Adrenal gland (tissue), 12 donors: ENCODE data around the gene CHTF18. TPM values are rescaled to one million over a fixed set of nuclear protein-coding genes. Genes with fewer than 3 reads are reported as not detected.

Source experiments
- DNase-seq, 7 donors: peaks; one replicate each; pipeline ENCODE4 v3.0.0-alpha.2; 2019 to 2020
- H3K27ac ChIP-seq, 5 donors: fragments of 200-600 bp; sonication (generic) in 4 of 5; 1 replicate in 3 of 5; 2 replicates in 2 of 5; pipeline versions ENCODE4 v1.5.1 to v1.8.0; 2016 to 2020; ENCODE audit warnings: mild to moderate bottlenecking in 1 of 5
- H3K27me3 ChIP-seq: fragments of 200-600 bp; 2 replicates; pipeline ENCODE4 v1.8.0; 2021
- H3K36me3 ChIP-seq, 2 donors: fragments of 200-600 bp; replicated peaks in 1 of 2; 1 replicate in 1 of 2; 2 replicates in 1 of 2; pipeline versions ENCODE4 v1.5.1 to v1.8.0; 2018 to 2022
- H3K4me1 ChIP-seq, 2 donors: fragments of 200-600 bp; replicated peaks in 1 of 2; 1 replicate in 1 of 2; 2 replicates in 1 of 2; pipeline versions ENCODE4 v1.5.1 to v1.8.0; 2018 to 2021
- H3K4me3 ChIP-seq, 4 donors: fragments of 200-600 bp; sonication (generic) in 3 of 4; one replicate each; pipeline ENCODE4 v1.5.1; 2016 to 2018
- H3K9me3 ChIP-seq, 3 donors: fragments of 200-600 bp; sonication (generic) in 1 of 3; replicated peaks in 1 of 3; 1 replicate in 2 of 3; 2 replicates in 1 of 3; pipeline versions ENCODE4 v1.5.1 to v1.8.0; 2016 to 2021
- CTCF ChIP-seq, 6 experiments: fragments of 450-650 bp in 4 of 6; fragments of 200-600 bp in 2 of 6; sonication (generic) in 1 of 6; IDR thresholded peaks; 1 replicate in 5 of 6; 2 replicates in 1 of 6; pipeline versions ENCODE4 v1.5.1 to v1.8.0; 2016 to 2021; ENCODE audit warnings: antibody characterized with exemption in 6 of 6, mild to moderate bottlenecking in 2 of 6, moderate library complexity in 1 of 6
- POLR2A ChIP-seq, 2 donors: fragments of 450-650 bp; IDR thresholded peaks; one replicate each; pipeline ENCODE4 v1.6.1; 2017; ENCODE audit warnings: antibody characterized with exemption in 2 of 2, mild to moderate bottlenecking in 2 of 2, moderate library complexity in 1 of 2
- WGBS, 4 donors: extraction: QIAGEN DNeasy Blood & Tissue Kit in 2 of 4; methylation state at CpG; one replicate each; pipeline versions ENCODE4 v1.1.5 to v1.1.7; 2013 to 2017; 5-methylcytosine and 5-hydroxymethylcytosine counted together
- intact Hi-C, 2 donors: fragments of 100-400 bp; cut with DNase I; formaldehyde crosslinking; loops; one replicate each; pipeline versions ENCODE4 v1.14.1 to v1.15.0; 2022 to 2023
- polyA plus RNA-seq, 3 donors: library from polyadenylated mRNA; stranded (reverse); fragments of 200-250 nt in 2 of 3; fragments of 350-450 nt in 1 of 3; fragmentation: Illumina TruSeq in 1 of 3; extraction: RNeasy Lipid Tissue Mini Kit (QIAGEN cat#74804) in 1 of 3; gene quantifications; one replicate each; pipeline ENCODE4 v1.2.3, GENCODE V29; 2013 to 2014
- total RNA-seq, 9 donors: library from RNA; depleted of rRNA in 4 of 9; stranded (reverse); fragments of >200 nt in 4 of 9; fragments of 120-200 nt in 1 of 9; fragmentation: NEBNext Ultra II Directional in 1 of 9; extraction: Animal tissue kit (Norgen Biotek cat#: 25700) in 1 of 9; gene quantifications; one replicate each; pipeline versions ENCODE4 v1.1.0 to v1.2.4, GENCODE V29; 2013 to 2023
- donor health status: healthy with polysubstance abuse.
- donor health status: Bipolar disorder and iron deficiency.
- donor health status: DM: yes; HTN: yes; CAD: no.
- donor health status: DM: no; HTN: no; CAD: no.
- donor health status: DM: no; HTN: no; CAD: no.
- donor health status: DM: yes; HTN: yes; CAD: no.

The CHTF18 gene
- total and polyA plus RNA-seq, 12 donors = 0.29 to 69.8 (median 11.4) TPM

GRCh38 chr16:766820-767640 is 21.4 kb upstream of the CHTF18 start:
- Histone ChIP-seq H3K27me3 (no peaks in the 10 kb centered on the region), H3K9me3 (no peaks in the 10 kb centered on the region), H3K4me3 (no peak overlapping the region), H3K4me1 (no peaks in the 10 kb centered on the region), H3K36me3 (no peaks in the 10 kb centered on the region), H3K27ac (no peak overlapping the region)
- DNase-seq = no peak
- 63 to 72% (median 67%) methylated on average over 9 to 39 of the region's 48 CpGs for WGBS, 4 donors
- TF ChIP-seq POLR2A (IDR thresholded peaks at IDR 0.05) (no peak), CTCF (IDR thresholded peaks at IDR 0.05) (no peak)
- intact Hi-C loops = no loop called here

DNA sequence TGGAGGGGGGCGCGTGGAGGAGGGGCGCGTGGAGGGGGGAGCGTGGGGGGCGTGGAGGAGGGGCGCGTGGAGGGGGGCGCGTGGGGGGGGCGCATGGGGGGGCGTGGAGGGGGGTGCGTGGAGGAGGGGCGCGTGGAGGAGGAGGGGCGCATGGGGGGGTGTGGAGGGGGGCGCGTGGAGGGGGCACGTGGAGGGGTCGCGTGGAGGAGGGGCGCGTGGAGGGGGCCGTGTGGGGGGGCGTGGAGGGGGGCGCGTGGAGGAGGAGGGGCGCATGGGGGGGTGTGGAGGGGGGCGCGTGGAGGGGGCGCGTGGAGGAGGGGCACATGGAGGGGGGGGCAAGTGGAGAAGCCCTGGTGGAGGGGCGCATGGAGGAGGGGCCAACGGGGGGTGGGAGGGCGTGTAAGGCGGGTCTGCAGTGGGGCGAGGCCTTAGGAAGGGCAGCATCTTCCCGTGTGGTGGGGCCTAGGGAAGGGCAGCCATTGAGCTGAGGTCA is 20.6 kb upstream of the CHTF18 start:
- DNase-seq = no peak
- no peak overlapping the region for H3K27ac ChIP-seq
- 20 to 60% (median 52%) methylated on average over 1 to 23 of the region's 38 CpGs for WGBS, 4 donors
- no peaks in the 10 kb centered on the region for H3K27me3 ChIP-seq
- no peak for TF ChIP-seq POLR2A (IDR thresholded peaks at IDR 0.05)
- no peak for TF ChIP-seq CTCF (IDR thresholded peaks at IDR 0.05)
- H3K4me1 ChIP-seq = no peaks in the 10 kb centered on the region
- intact Hi-C loops = no loop called here
- no peaks in the 10 kb centered on the region for H3K9me3 ChIP-seq
- H3K4me3 ChIP-seq = no peak overlapping the region
- H3K36me3 ChIP-seq = no peaks in the 10 kb centered on the region

GRCh38 chr16:768428-768827 is 20.0 kb upstream of the CHTF18 start:
- Histone ChIP-seq H3K4me1 (no peaks in the 10 kb centered on the region), H3K4me3 (no peak overlapping the region), H3K9me3 (no peaks in the 10 kb centered on the region), H3K27me3 (no peaks in the 10 kb centered on the region), H3K27ac (no peak overlapping the region), H3K36me3 (no peaks in the 10 kb centered on the region)
- WGBS, 4 donors = 55 to 86% (median 83%) methylated on average over 9 to 21 of the region's 21 CpGs
- intact Hi-C loops = no loop called here
- TF ChIP-seq POLR2A (IDR thresholded peaks at IDR 0.05) (no peak), CTCF (IDR thresholded peaks at IDR 0.05) (no peak)
- no peak for DNase-seq

GRCh38 chr16:769184-769784 is 19.1 kb upstream of the CHTF18 start:
- Histone ChIP-seq H3K9me3 (no peaks in the 10 kb centered on the region), H3K4me1 (no peaks in the 10 kb centered on the region), H3K27ac (no peak overlapping the region), H3K27me3 (no peaks in the 10 kb centered on the region), H3K4me3 (no peak overlapping the region), H3K36me3 (no peaks in the 10 kb centered on the region)
- DNase-seq = no peak
- 40 to 73% methylated on average over 20 of the region's 20 CpGs; no CpG with 5 or more reads in 2 of the 4 donors for WGBS, 4 donors
- no peak for TF ChIP-seq CTCF (IDR thresholded peaks at IDR 0.05)
- TF ChIP-seq POLR2A (IDR thresholded peaks at IDR 0.05) = no peak
- intact Hi-C loops = no loop called here
